B cell (primary cell): ENCODE data around the gene ZC3HAV1. TPM values are rescaled to one million over a fixed set of nuclear protein-coding genes. Genes with fewer than 3 reads are reported as not detected.

Source experiments
- ATAC-seq: fragments of 200-7000 bp; cut with Tn5 transposase; one replicate; pipeline ENCODE4 v1.10.0; 2021; ENCODE audit warnings: low read depth, mild to moderate bottlenecking, moderate number of reproducible peaks, moderate library complexity
- CTCF ChIA-PET: fragments of 350-600 bp; sonication (Branson Sonifier 250); formaldehyde crosslinking; loops from one replicate; lab custom pipeline; 2021; ENCODE audit warnings: antibody characterized with exemption, inconsistent platforms; lab: Charles Lee
- POLR2A ChIA-PET: fragments of 350-600 bp; sonication (Branson Sonifier 250); formaldehyde crosslinking; loops from one replicate; lab custom pipeline; 2021; ENCODE audit warnings: antibody characterized with exemption; lab: Charles Lee
- DNase-seq: peaks from one replicate; pipeline ENCODE4 v3.0.0; 2013
- H2AFZ ChIP-seq: 2 replicates; pipeline ENCODE4 v1.6.1; 2012; ENCODE audit warnings: mild to moderate bottlenecking, low read depth, low read length; ENCODE audit not compliant: insufficient read depth, poor library complexity, severe bottlenecking
- H3K27ac ChIP-seq, 2 donors: 1 replicate in 1 of 2; 2 replicates in 1 of 2; pipeline ENCODE4 v1.5.1; 2012 to 2013; ENCODE audit warnings: low read length in 2 of 2, mild to moderate bottlenecking in 2 of 2, moderate library complexity in 1 of 2
- H3K27me3 ChIP-seq, 4 experiments: fragments of 200-600 bp in 1 of 4; sonication (generic) in 1 of 4; replicated peaks in 1 of 4; 1 replicate in 2 of 4; 2 replicates in 2 of 4; pipeline versions ENCODE4 v1.6.1 to v1.7.0; 2013 to 2016; ENCODE audit warnings: low read length in 3 of 4, mild to moderate bottlenecking in 2 of 4, mixed read lengths in 1 of 4, moderate library complexity in 1 of 4; ENCODE audit not compliant: insufficient read depth in 4 of 4, control insufficient read depth in 3 of 4; ENCODE audit errors: control extremely low read depth in 1 of 4
- H3K36me3 ChIP-seq, 2 experiments: replicated peaks in 1 of 2; 1 replicate in 1 of 2; 2 replicates in 1 of 2; pipeline versions ENCODE4 v1.6.1 to v1.7.1; 2013; ENCODE audit warnings: low read length in 1 of 2; ENCODE audit not compliant: insufficient read depth in 2 of 2, control insufficient read depth in 1 of 2; ENCODE audit errors: control extremely low read depth in 1 of 2, extremely low read depth in 1 of 2
- H3K4me1 ChIP-seq, 2 donors: fragments of 200-600 bp in 1 of 2; sonication (generic) in 1 of 2; 1 replicate in 1 of 2; 2 replicates in 1 of 2; pipeline versions ENCODE4 v1.5.1 to v1.6.1; 2013 to 2017; ENCODE audit warnings: low read length in 2 of 2; ENCODE audit not compliant: control insufficient read depth in 2 of 2, insufficient read depth in 2 of 2
- H3K4me2 ChIP-seq: replicated peaks from 2 replicates; pipeline ENCODE3; 2012; ENCODE audit warnings: mild to moderate bottlenecking, low read depth, low read length; ENCODE audit not compliant: poor library complexity, severe bottlenecking
- H3K4me3 ChIP-seq, 5 experiments: fragments of 200-600 bp in 1 of 5; sonication (generic) in 1 of 5; 1 replicate in 3 of 5; 2 replicates in 2 of 5; pipeline versions ENCODE4 v1.5.1 to v1.7.0; 2011 to 2016; ENCODE audit warnings: low read length in 4 of 5, mild to moderate bottlenecking in 4 of 5, low read depth in 2 of 5, control low read depth in 1 of 5, moderate library complexity in 1 of 5; ENCODE audit not compliant: insufficient read depth in 1 of 5; ENCODE audit errors: control extremely low read depth in 1 of 5, extremely low read depth in 1 of 5
- H3K79me2 ChIP-seq: fragments of 200-600 bp; sonication (generic); one replicate; pipeline ENCODE4 v1.6.0; 2016; ENCODE audit warnings: low read length; ENCODE audit not compliant: control insufficient read depth, insufficient read depth
- H3K9ac ChIP-seq: fragments of 200-600 bp; sonication (generic); 2 replicates; pipeline ENCODE4 v1.6.1; 2017; ENCODE audit warnings: mild to moderate bottlenecking, low read length, moderate library complexity
- H3K9me3 ChIP-seq, 3 donors: one replicate each; pipeline versions ENCODE4 v1.6.1 to v1.7.1; 2013; ENCODE audit warnings: low read length in 2 of 3; ENCODE audit not compliant: control insufficient read depth in 2 of 3, insufficient read depth in 1 of 3; ENCODE audit errors: control extremely low read depth in 1 of 3
- H4K20me1 ChIP-seq: 2 replicates; pipeline ENCODE4 v1.6.0; 2012; ENCODE audit warnings: mild to moderate bottlenecking, low read length; ENCODE audit not compliant: insufficient read depth, control insufficient read depth, poor library complexity, severe bottlenecking
- H3K27ac Mint-ChIP-seq: one replicate; pipeline ENCODE4 v1.8.0; 2021; ENCODE audit warnings: mixed read lengths
- H3K27me3 Mint-ChIP-seq: one replicate; pipeline ENCODE4 v1.8.0; 2021; ENCODE audit warnings: mixed read lengths
- H3K4me1 Mint-ChIP-seq: one replicate; pipeline ENCODE4 v1.8.0; 2021; ENCODE audit warnings: mixed read lengths
- H3K4me3 Mint-ChIP-seq: one replicate; pipeline ENCODE4 v1.8.0; 2021; ENCODE audit warnings: mixed read lengths
- H3K9me3 Mint-ChIP-seq: one replicate; pipeline ENCODE4 v1.8.0; 2022; ENCODE audit warnings: mixed read lengths; ENCODE audit not compliant: insufficient read depth
- CTCF ChIP-seq: fragments of 200-600 bp; IDR thresholded peaks from one replicate; pipeline ENCODE4 v1.8.0; 2022; ENCODE audit warnings: antibody characterized with exemption, mild to moderate bottlenecking
- EZH2 ChIP-seq: IDR thresholded peaks from 2 replicates; pipeline ENCODE4 v1.6.1; 2012; ENCODE audit warnings: borderline replicate concordance, low read depth, mild to moderate bottlenecking, moderate library complexity, low read length; ENCODE audit not compliant: insufficient read depth, poor library complexity, severe bottlenecking
- WGBS: methylation state at CpG from one replicate; pipeline ENCODE4 v1.1.5; 2013; ENCODE audit warnings: missing lambda C conversion rate; ENCODE audit not compliant: insufficient coverage; 5-methylcytosine and 5-hydroxymethylcytosine counted together
- intact Hi-C: fragments of 100-400 bp; cut with micrococcal nuclease; formaldehyde crosslinking; loops from one replicate; pipeline ENCODE4 v1.10.0; 2022
- polyA plus RNA-seq: library from polyadenylated mRNA; depleted of rRNA; stranded (reverse); fragments of >200 nt; gene quantifications from 2 replicates; pipeline ENCODE4 v1.2.3, GENCODE V29; 2012
- total RNA-seq, 2 donors: library from RNA; stranded (reverse); fragments of 120-200 nt in 1 of 2; gene quantifications; 1 replicate in 1 of 2; 2 replicates in 1 of 2; pipeline versions ENCODE4 v1.2.3 to v1.2.4, GENCODE V29; 2013 to 2022

The ZC3HAV1 gene
- total and polyA plus RNA-seq, 2 donors (not counting 1 experiment from before 2014, with no cell fraction given): 45.9 to 101 TPM

DNA sequence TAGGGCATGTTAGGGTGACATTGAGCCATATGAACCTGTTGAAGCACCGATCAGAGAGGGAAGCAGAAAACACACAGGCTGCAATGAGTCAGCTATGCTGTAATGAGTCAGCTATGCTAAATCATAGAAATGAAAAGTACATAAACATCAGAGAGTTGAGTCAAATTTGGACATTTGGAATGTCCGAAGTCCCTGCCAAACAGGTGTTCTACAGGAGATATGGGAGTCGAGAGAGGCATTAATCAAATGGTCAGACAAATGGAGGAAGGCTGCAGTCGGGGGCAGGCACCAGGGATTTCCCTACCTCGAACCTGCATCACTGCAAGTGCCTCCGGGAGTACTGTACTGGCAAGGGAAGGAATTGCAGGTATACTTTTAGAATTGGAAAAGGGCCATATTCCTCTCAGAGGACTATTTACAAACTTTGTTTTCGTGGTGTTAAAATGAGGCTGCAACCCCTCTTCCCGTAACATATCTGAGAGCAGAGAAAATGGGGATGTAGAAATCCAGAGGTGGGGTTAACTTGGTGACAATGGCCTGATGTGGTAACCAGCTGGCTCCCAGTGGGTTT, 8.8 kb upstream of the ZC3HAV1 start:
- Histone ChIP-seq H3K27me3 (no peaks in the 10 kb centered on the region), H2AFZ (peak overlapping the region; percentile 66), H3K4me3 (peak overlapping the region in 2 of 5 experiments; percentile 27 to 45), H3K4me2 (peak overlapping the region; percentile 76), H3K4me1 (peaks cover 20% of the 10 kb centered on the region in 2 donors), H3K9me3 (no peaks in the 10 kb centered on the region), H4K20me1 (no peaks in the 10 kb centered on the region), H3K36me3 (no peaks in the 10 kb centered on the region), H3K9ac (peak overlapping the region; percentile 44), H3K79me2 (peaks cover 75% of the 10 kb centered on the region), H3K27ac (peak overlapping the region; percentile 91)
- POLR2A ChIA-PET: interaction anchor here (1.0 to 3.0 kb wide), 6 partner anchors 8 to 138 kb away, joined by 3 to 13 read pairs (median 10); partner anchors contain the start of gene UBN2
- WGBS: 30% methylated on average over 4 of the region's 8 CpGs
- peak overlapping the region; percentile 85 for H3K4me3 Mint-ChIP-seq
- no peak for DNase-seq
- ATAC-seq: no peak
- H3K27ac Mint-ChIP-seq: peak overlapping the region; percentile 97
- no peaks in the 10 kb centered on the region for H3K9me3 Mint-ChIP-seq
- CTCF ChIA-PET: interaction anchor here (1.4 to 2.1 kb wide), 5 partner anchors 8 to 44 kb away, joined by 8 to 10 read pairs (median 8); a partner anchor contains a TSS
- TF ChIP-seq EZH2 (no peak), CTCF (no peak)
- intact Hi-C loops: loop anchor here (2.0 kb wide), 1 partner anchor 14 kb away; no protein-coding TSS in a partner anchor
- H3K27me3 Mint-ChIP-seq: no peaks in the 10 kb centered on the region
- H3K4me1 Mint-ChIP-seq: peaks cover 25% of the 10 kb centered on the region

DNA sequence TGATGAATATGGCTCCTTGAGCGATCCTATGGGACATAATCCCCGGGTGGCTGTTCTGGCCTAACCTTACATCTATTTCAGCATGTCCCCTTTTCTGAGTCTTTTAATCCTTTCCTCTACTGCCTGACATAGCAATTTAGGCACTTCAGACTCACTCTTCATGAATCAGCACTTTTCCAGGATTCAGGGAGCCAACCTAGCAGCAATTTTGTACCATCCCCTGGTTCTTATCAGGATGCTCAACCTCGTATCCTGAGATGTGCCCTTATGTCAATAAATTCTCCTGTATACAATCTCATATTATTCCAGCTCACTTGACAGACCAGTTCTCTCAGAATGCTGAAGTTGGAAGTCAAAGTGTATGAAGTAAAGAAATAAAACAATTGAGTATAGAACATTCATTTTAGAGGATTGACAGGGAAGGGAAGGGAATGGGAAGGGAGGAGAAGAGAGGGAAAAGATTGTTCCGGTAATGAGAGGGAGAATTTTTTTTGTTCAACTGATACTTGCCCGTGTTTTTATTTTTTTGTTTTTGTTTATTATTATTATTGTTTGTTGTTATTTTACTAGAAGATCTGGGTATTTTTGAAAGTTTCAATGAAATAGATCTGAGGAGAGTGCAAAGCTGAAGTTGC, 8.2 kb upstream of the ZC3HAV1 start:
- Mint-ChIP-seq H3K27ac (peak overlapping the region; percentile 97), H3K9me3 (no peaks in the 10 kb centered on the region), H3K27me3 (no peaks in the 10 kb centered on the region), H3K4me3 (peak overlapping the region; percentile 85), H3K4me1 (peaks cover 28% of the 10 kb centered on the region)
- CTCF ChIA-PET: interaction anchor here (1.8 to 2.1 kb wide), 2 partner anchors 13 to 43 kb away, joined by 8 to 10 read pairs; no protein-coding TSS in a partner anchor
- POLR2A ChIA-PET: interaction anchor here (2.9 to 3.0 kb wide), 2 partner anchors 13 to 16 kb away, joined by 12 read pairs; a partner anchor contains a TSS
- Histone ChIP-seq H3K4me1 (peaks cover 20% of the 10 kb centered on the region in 2 donors), H2AFZ (no peak overlapping the region), H3K79me2 (peaks cover 79% of the 10 kb centered on the region), H3K9me3 (no peaks in the 10 kb centered on the region), H4K20me1 (no peaks in the 10 kb centered on the region), H3K27ac (no peak overlapping the region), H3K36me3 (no peaks in the 10 kb centered on the region), H3K27me3 (no peaks in the 10 kb centered on the region), H3K9ac (no peak overlapping the region), H3K4me3 (no peak overlapping the region), H3K4me2 (no peak overlapping the region)
- DNase-seq (no peak), ATAC-seq (no peak)
- intact Hi-C loops: loop anchor here (2.0 kb wide), 1 partner anchor 13 kb away; no protein-coding TSS in a partner anchor
- TF ChIP-seq EZH2: no peak
- no peak for TF ChIP-seq CTCF
- whole genome bisulfite sequencing: 85% methylated on average over 4 of the region's 5 CpGs
